GM19468 (cell line): ENCODE results near the gene ZDHHC22.

Source experiments
- ATAC-seq: cut with Tn5 transposase; IDR thresholded peaks from one replicate; pipeline ENCODE4 v1.9.1; 2021; ENCODE audit warnings: mild to moderate bottlenecking, moderate library complexity, moderate number of reproducible peaks; ENCODE audit not compliant: unreplicated experiment; ENCODE audit errors: extremely low read depth

ZDHHC22 gene

GRCh38 chr14:77107228-77107627 is 34.4 kb downstream of the ZDHHC22 start:
- ATAC-seq, result no peak

GRCh38 chr14:77106666-77107065 is 34.9 kb downstream of the ZDHHC22 start:
- no peak for ATAC-seq

GRCh38 chr14:77105145-77105939 is 36.2 kb downstream of the ZDHHC22 start:
- ATAC-seq, result no peak

GRCh38 chr14:77104393-77104792 is 37.2 kb downstream of the ZDHHC22 start:
- ATAC-seq, result no peak

- ATAC-seq, result no peak
These were observed 37.6 kb downstream of the ZDHHC22 start for GRCh38 chr14:77103951-77104350.

DNA sequence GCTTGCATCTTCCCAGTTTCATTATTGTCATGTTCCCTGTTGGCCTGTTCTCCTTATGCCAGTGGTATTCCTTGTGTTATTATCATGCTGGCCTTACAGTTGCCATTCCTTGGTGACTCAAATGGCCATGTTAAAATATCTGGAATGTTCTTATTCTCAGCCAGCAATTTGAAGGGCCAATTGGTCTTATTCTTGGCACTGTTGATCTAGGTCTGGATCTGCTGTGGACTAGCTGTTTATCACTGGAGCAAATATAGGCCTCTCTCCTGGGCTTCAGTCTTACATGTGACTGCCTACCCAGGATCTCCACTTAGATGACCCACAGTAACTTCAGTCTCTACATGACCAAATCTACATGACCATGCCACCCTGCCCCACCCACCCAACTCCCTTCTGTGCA is 38.1 kb downstream of the ZDHHC22 start:
- no peak for ATAC-seq

- no peak for ATAC-seq
These were observed 39.4 kb downstream of the ZDHHC22 start for GRCh38 chr14:77102154-77102553.

DNA sequence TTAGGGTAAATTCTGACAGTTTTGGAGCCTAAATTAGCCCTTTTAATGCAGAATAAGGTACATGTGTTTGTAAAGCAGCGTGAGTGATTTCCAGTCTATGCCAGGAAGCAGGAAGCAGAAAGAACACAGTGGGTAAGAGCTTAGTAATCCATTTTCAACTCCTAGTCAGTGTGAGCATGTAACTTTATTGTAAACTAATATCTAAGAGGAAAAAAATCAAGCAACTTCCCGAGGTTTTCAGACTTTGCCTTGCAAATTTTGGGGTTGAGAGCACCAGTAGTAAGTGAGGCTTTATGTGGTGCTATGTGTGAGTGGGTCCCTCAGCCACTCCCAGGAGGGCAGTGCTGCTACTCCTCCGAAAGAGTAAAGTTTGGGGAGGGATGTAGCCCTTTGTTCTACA is 40.6 kb downstream of the ZDHHC22 start:
- ATAC-seq, result no peak

DNA sequence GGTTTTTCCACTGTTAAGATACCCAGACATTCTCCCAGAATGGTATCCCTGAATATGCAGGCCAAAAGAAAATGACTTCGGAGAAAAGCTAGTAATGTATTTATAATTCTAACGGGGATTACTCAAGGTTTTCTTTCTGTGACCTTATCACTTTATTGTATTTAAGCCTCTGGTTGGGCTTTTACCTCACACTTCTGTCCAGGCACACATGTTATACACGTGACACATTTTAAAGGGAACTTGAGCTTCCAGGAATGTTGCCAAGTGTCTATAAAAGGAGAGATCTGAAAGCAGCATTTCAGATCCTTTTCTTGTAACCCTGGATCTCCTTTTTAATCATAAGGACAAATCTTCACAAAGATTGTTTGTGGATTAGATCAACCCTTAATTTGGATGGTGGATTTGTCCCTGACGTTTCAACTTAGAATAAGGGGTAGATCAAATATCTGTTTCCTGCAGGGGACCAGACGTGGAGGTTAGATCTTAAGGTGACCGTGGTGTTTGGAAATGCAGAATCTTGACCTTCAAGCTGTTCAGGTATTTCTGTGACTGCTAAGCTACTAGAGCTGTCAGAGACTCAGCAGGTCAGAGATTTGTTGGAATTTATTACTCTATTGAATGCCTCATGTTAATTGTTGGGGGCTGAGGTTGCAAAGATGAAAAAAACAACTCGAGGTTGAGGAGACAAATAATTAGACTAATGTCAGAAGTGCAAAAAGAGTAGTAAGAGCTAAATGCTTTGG is 42.0 kb downstream of the ZDHHC22 start:
- no peak for ATAC-seq

DNA sequence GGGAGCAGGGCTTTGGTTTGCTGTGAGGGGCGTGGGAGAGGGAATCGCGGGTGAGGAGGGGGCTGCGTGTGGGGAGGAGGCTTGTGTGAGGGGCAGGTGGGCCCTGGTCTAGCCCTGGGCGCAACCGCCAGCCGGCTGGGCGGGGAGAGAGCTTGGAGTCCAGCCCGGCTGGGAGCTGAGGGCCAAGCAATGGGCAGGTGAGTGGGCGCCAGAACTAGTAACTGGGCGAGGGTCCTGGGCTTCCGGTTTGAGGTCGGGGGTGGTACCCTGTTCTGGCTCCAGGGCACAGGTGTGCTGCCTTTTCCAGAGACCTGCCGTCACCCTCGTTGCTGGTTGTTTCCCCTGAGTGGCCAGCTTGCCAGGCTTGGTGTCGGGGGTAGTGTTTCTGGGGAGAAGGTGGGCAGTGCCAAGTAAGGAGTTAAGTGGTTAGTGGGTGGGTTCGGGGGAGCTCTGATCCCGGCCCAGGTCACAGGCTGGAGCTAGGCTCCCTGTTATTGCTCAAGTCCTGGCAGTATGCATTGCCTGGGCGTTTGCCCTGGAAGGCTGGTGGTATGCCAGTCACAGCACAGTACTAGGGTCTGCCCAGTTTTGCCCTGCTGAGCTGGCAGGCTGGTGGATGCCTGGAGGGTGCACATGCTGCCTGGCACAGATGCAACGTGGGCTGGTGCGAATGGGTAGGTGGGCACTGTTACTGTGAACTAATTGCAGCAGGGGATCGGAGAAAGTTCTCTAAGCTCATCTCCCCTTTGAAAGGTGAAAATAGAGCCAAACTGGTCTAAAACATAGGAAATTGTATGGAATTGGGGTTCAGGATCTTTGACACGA is 42.9 kb downstream of the ZDHHC22 start:
- no peak for ATAC-seq

DNA sequence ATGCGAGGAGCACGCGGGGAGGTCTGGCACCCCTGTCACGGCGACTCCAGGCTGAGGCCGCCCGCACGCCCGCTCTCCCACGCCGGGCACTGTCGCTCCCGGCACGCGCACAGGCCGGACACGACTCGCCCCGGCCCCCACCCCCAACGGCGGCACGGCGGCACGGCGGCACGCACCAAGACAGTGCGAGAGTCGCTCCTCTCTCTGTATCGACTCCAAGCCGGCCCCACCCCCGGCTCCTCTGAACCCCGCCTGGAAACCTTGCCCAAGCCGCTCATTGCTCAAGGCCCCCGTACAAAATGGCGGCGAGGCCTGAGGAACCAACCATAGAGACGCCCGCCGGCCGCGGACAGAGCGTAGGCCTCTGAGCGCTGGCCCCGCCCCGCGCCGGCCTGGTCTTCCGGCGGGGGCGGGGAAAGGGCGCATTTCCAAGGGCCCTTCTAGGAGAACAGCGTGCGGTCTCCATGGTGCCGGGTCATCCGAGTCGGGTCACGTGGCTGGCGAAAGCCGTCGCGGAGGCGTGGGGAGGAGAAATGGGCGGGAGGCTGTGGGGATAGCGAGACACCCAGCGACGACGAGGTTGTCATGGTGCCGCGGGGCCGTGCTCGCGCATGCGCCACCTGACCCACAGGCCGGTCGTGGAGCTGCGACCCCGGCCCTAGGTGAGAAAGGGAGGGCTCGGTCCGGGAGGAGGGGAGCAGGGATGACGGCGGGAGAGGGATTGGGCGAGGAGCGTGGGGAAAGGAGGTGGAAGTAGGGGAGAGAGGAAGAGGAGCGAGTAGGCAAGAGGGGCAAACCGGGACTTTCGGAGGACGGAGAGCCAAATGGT is 43.7 kb downstream of the ZDHHC22 start, which contains the start of gene CIPC:
Gene CIPC, plus strand, starts transcription at position 559 of the 829 bp plus-strand sequence. CDS start 7,451 bp downstream, outside the sequence.
- peak; percentile 70 for ATAC-seq

- no peak for ATAC-seq
These were observed 44.4 kb downstream of the ZDHHC22 start for GRCh38 chr14:77097006-77097699.

GRCh38 chr14:77094672-77095284 is 46.8 kb downstream of the ZDHHC22 start:
- ATAC-seq, result no peak

DNA sequence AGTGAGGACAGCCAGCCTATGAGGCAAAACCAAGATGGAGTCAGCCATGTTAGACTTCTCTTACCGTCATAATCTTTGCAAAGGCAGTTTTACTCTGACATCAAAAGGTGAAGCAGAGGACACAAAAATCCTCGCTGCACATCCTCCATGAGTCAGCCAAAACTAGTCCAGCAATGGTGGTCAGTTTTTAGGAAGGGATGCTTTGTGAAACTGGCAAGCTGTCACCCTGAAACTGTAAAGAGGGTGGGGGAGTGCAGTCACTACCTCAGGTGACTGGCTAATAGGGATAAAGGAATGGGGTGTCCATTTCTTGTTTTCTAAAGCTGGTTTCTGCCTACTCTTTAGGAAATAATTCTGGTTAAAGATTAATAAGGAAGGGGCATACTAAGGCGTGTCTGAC is 48.9 kb downstream of the ZDHHC22 start:
- no peak for ATAC-seq

DNA sequence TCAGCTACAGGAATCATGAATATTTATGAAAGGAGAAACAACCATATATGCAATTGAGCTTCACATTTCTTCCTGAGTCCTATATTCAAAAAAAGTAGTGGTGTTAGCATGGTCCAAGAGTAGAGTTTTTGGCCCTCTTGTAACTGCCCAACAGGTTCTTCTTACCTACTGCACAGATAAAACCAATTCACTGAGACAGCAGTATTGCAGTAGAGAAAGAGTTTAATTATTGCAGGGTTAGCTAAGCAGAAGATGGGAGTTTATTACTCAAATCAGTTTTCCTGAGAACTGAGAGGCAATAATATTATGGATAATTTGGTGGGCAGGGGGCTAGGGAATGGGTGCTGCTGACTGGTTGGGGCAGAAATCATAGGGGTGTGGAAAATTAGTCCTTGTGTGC is 50.1 kb downstream of the ZDHHC22 start:
- no peak for ATAC-seq

DNA sequence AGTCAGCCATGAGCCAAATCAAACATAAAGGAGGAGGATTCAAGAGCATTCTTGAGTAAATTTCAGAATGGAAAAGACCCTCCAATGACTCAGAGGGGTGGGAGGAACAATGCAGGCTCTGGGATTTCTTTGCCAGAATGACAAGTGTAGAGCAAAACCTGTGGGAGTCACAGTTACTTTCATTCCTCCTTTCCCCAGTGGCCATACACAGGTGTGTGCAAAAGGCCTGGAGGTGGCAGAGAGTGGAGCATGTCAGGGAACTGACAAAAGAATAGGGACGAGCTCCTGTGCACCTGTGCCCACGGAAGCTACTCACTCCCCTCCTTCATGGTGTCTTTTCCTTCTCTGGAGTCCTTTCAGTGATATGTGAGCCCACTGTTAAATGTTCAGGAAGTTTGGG is 52.9 kb downstream of the ZDHHC22 start:
- no peak for ATAC-seq

- no peak for ATAC-seq
These were observed 53.4 kb downstream of the ZDHHC22 start for GRCh38 chr14:77088219-77088618.

GRCh38 chr14:77087631-77088030 is 54.0 kb downstream of the ZDHHC22 start:
- no peak for ATAC-seq

- ATAC-seq, result no peak
These were observed 54.6 kb downstream of the ZDHHC22 start for GRCh38 chr14:77086951-77087350.
